Ishikawa (cell line): ENCODE results near the gene KCNQ4.

Experiments used
- CEBPB ChIP-seq: IDR thresholded peaks from 2 replicates; pipeline ENCODE4 v1.6.1; 2012
- CREB1 ChIP-seq: IDR thresholded peaks from 2 replicates; pipeline ENCODE4 v1.6.1; 2012; ENCODE audit warnings: low read depth
- EGR1 ChIP-seq: IDR thresholded peaks from 2 replicates; pipeline ENCODE4 v1.6.1; 2012
- EP300 ChIP-seq: IDR thresholded peaks from 2 replicates; pipeline ENCODE4 v1.6.1; 2012; ENCODE audit warnings: borderline replicate concordance
- FOXM1 ChIP-seq: IDR thresholded peaks from 2 replicates; pipeline ENCODE4 v1.6.1; 2012; ENCODE audit warnings: low read depth, borderline replicate concordance
- NFIC ChIP-seq: IDR thresholded peaks from 2 replicates; pipeline ENCODE4 v1.6.1; 2012
- RAD21 ChIP-seq: IDR thresholded peaks from 2 replicates; pipeline ENCODE4 v1.6.1; 2012; ENCODE audit warnings: low read depth
- TAF1 ChIP-seq: IDR thresholded peaks from 2 replicates; pipeline ENCODE4 v1.6.1; 2012; ENCODE audit warnings: low read depth, mild to moderate bottlenecking
- TCF12 ChIP-seq: IDR thresholded peaks from 2 replicates; pipeline ENCODE4 v1.6.1; 2012; ENCODE audit warnings: low read depth
- TEAD4 ChIP-seq: IDR thresholded peaks from 2 replicates; pipeline ENCODE4 v1.6.1; 2012
- USF1 ChIP-seq: IDR thresholded peaks from 2 replicates; pipeline ENCODE4 v1.6.1; 2012
- YY1 ChIP-seq: IDR thresholded peaks from 2 replicates; pipeline ENCODE4 v1.6.1; 2012; ENCODE audit warnings: low read depth
- ZBTB7A ChIP-seq: IDR thresholded peaks from 2 replicates; pipeline ENCODE4 v1.6.1; 2012; ENCODE audit warnings: low read depth
- TF ChIP-seq, protein P1 (sequence below): IDR thresholded peaks from 2 replicates; pipeline ENCODE4 v1.6.1; 2012
- TF ChIP-seq, protein P2 (sequence below): IDR thresholded peaks from 2 replicates; pipeline ENCODE4 v1.6.1; 2012; ENCODE audit warnings: low read depth, mild to moderate bottlenecking

KCNQ4 gene

DNA sequence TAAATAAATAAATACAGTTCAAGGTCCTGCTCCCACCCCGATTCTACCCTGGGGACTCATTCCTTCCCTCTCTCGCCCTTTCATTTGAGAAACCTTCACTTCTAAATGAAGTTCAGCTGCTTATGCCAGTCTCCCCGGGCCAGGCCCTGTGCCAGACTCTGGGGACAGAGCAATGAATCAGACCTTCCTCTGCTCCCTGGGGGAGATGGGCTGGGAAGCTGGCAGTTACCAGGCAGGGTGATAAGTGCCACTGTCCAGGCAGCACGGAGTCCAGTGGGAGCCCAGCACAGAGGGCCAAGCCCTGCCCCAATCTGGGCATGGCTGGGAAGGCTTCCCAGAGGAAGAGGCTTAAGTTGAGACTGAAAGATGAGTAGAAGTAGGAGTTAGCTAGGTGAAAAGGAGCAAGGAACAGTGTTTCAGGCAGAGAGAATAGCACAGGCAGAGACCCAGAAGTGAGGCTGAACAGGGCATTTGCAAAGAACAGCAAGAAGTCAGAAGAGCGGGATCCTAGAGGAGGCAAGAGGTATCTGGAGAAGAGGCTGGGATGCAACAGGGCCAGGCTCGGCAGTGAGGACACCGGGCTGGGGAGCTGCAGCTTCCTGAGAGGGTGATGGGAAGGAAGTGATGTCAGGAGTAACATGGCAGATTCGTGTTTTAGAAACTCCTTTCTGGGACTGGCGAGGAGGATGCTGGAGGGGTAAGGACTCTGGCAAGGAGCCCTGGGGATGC is 13.5 kb downstream of the KCNQ4 start:
- no peak for TF ChIP-seq CEBPB
- no peak for TF ChIP-seq USF1
- no peak for TF ChIP-seq ZBTB7A
- TF ChIP-seq NFIC, result no peak
- TF ChIP-seq CREB1, result no peak
- no peak for TF ChIP-seq EP300
- TF ChIP-seq, protein P1, sequence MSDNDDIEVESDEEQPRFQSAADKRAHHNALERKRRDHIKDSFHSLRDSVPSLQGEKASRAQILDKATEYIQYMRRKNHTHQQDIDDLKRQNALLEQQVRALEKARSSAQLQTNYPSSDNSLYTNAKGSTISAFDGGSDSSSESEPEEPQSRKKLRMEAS, result no peak
- TF ChIP-seq YY1, result no peak
- no peak for TF ChIP-seq EGR1
- TF ChIP-seq TEAD4, result no peak
- TF ChIP-seq, protein P2, sequence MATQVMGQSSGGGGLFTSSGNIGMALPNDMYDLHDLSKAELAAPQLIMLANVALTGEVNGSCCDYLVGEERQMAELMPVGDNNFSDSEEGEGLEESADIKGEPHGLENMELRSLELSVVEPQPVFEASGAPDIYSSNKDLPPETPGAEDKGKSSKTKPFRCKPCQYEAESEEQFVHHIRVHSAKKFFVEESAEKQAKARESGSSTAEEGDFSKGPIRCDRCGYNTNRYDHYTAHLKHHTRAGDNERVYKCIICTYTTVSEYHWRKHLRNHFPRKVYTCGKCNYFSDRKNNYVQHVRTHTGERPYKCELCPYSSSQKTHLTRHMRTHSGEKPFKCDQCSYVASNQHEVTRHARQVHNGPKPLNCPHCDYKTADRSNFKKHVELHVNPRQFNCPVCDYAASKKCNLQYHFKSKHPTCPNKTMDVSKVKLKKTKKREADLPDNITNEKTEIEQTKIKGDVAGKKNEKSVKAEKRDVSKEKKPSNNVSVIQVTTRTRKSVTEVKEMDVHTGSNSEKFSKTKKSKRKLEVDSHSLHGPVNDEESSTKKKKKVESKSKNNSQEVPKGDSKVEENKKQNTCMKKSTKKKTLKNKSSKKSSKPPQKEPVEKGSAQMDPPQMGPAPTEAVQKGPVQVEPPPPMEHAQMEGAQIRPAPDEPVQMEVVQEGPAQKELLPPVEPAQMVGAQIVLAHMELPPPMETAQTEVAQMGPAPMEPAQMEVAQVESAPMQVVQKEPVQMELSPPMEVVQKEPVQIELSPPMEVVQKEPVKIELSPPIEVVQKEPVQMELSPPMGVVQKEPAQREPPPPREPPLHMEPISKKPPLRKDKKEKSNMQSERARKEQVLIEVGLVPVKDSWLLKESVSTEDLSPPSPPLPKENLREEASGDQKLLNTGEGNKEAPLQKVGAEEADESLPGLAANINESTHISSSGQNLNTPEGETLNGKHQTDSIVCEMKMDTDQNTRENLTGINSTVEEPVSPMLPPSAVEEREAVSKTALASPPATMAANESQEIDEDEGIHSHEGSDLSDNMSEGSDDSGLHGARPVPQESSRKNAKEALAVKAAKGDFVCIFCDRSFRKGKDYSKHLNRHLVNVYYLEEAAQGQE, result no peak
- no peak for TF ChIP-seq RAD21
- no peak for TF ChIP-seq FOXM1
- no peak for TF ChIP-seq TCF12

- TF ChIP-seq EP300 (no peak), FOXM1 (no peak), TCF12 (no peak), TEAD4 (no peak), NFIC (no peak), RAD21 (no peak), TAF1 (no peak), CREB1 (no peak), USF1 (no peak)
- TF ChIP-seq, protein P2, result no peak
Observed at GRCh38 chr1:40797668-40798010, 14.1 kb downstream of the KCNQ4 start.

DNA sequence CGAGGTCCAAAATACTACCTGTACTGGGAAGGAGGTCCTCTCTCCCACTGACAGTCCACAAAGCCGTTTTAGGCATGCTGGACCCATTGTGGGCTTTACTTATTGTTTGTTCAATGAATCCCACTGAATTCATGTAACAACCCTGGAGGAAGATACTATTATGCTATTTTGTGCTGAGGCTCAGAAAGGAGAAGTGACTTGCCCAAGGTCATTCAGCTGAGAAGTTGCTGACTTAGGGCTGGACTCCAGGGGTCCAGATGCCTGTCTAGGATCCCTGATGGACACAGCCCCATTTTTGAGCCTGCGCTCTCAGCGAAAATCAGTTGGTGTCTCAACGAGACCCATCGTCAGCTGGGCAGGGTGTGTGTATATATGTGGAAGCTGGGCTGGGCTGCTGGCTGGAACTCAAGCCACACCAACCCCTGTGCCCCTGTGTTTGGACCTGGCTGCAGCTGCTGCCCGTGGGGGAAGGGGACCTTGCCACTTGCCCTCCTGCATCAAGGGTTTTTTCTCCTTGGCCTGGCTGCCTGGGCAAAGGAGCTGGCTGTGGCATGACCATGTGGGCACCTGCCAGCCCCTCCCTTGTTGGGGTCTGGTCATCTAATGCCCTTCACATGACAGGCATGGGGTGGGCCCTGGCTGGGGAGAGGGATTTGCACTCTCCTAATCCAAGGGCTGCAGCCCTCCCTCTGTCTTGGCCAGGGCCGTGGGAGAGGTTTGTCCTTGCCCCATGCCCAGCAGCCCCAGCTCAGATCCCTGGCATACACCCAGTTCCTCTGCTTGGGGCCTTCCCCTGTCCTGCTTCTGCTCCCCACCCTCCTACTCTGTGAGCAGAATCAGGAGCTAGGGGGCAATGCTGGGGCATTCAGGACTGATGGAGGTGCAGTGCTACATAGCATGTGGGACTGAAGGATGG is 15.0 kb downstream of the KCNQ4 start:
- TF ChIP-seq TEAD4 (no peak), EP300 (no peak), TAF1 (no peak), RAD21 (no peak), ZBTB7A (no peak), EGR1 (no peak), FOXM1 (no peak), NFIC (no peak)

DNA sequence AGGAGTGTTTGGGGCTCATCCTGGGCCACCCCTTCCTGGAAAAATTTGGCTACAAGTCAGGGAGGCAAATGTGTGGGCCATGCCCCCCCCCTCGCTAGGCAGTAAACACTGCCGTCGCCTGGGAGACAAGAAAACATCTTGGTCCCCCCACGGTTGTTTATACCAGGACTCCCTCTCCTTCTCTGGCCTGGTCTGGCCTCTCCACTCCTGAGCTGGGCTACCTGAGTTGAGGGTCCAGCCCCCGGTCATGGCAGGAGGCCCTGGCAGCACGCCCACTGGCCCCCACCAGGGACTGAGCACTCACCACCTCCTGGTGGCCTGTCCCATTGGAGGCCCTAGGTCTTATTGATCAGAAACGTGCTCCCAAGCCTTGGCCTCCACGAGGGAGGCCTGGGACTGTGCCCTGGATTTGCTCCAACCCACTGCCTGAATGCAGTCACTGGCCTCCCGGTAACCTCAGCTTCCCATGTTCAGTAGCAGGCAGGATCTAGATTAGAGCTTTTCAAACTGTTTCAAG is 15.8 kb downstream of the KCNQ4 start:
- TF ChIP-seq YY1 (no peak), USF1 (no peak), EP300 (no peak), TAF1 (no peak), TEAD4 (no peak), CREB1 (no peak), RAD21 (no peak), NFIC (no peak), EGR1 (no peak), CEBPB (no peak), FOXM1 (no peak)
- TF ChIP-seq, protein P1, result no peak

DNA sequence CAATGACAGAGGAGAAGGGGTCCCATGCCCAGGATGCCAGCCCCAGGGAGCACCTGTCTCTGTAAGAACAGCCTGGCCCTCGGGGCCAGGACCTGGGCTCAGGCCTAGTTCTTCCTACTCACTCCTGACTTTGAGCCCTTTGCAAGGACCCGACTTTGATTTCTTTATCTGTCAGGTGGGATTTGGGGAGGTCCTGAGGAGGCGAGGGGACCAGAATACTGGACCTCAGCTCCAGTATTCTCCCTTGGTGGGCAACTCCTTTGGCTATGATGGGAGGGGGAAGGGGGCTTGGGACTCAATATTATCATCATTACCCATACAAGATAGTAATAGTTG is 18.1 kb downstream of the KCNQ4 start:
- no peak for TF ChIP-seq EP300
- TF ChIP-seq USF1, result no peak
- TF ChIP-seq TEAD4, result no peak
- no peak for TF ChIP-seq CEBPB
